HG03039 (cell line): Measurements from ENCODE around the gene SSBP4.

Experiments
- ATAC-seq: cut with Tn5 transposase; IDR thresholded peaks from one replicate; pipeline ENCODE4 v1.9.1; 2021; ENCODE audit warnings: mild to moderate bottlenecking, moderate library complexity; ENCODE audit not compliant: unreplicated experiment

Gene SSBP4

DNA sequence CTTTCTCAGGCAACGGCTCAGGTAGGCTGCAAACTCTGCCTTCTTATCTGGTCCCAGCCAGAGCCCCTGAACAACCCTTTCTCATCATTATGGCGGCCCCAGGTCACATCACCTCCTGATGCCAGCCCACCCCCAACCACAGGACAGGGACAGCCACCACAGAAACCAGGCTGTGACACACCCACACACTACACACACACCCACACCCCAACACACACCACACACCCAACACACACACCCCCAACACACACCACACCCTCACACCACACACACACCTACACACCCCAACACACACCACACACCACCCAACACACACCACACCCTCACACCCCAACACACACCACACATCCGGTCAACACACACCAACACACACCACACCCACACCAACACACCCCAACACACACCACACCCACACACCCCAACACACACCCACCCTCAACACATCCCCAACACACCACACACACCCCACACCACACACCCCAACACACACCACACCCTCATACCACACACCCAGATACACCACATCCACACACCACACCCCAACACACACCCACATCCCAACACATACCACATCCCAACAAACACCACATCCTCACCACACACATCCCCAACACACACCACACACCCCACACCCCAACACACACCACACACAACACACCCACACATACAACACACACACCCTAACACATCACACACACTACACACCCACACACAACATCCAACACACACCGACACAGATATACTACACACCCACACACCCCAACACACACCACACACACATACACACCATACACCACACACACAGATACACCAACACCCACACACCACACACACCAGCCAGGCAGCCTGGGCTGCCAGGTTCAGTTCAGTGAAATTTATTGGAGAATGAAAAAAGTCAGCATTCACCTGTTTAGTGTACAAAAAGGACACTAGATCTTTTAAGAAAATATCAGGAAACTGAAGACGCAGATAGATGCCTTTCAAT, 22.9 kb downstream of the SSBP4 start:
- no peak for ATAC-seq

DNA sequence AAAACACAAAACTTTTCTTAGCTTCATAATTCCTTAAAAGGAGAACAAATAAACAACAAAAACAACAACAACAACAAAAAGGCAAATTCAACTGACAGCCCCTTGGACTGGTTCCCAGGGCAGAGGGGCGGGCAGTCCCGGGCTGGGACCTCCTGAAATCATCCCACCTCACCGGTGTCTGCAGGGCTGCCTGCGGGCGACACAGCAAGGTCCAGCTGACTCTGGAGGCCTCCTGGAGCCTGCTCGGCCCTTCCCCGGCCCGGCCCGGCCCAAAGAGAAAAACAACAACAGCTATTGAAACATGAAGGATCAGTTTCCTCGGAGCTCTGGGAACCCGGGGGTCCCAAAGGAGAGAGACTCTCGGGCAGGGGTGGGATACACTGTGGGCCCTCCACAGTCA, 23.7 kb downstream of the SSBP4 start:
- ATAC-seq, result no peak

GRCh38 chr19:18443406-18443805, 24.2 kb downstream of the SSBP4 start:
- no peak for ATAC-seq

- ATAC-seq, result no peak
Measured at GRCh38 chr19:18443831-18444230, 24.6 kb downstream of the SSBP4 start.

GRCh38 chr19:18444513-18444912, 25.3 kb downstream of the SSBP4 start:
- no peak for ATAC-seq

GRCh38 chr19:18445262-18445948, 26.2 kb downstream of the SSBP4 start:
- ATAC-seq, result no peak

- no peak for ATAC-seq
Measured at GRCh38 chr19:18446145-18446810, 27.1 kb downstream of the SSBP4 start.

DNA sequence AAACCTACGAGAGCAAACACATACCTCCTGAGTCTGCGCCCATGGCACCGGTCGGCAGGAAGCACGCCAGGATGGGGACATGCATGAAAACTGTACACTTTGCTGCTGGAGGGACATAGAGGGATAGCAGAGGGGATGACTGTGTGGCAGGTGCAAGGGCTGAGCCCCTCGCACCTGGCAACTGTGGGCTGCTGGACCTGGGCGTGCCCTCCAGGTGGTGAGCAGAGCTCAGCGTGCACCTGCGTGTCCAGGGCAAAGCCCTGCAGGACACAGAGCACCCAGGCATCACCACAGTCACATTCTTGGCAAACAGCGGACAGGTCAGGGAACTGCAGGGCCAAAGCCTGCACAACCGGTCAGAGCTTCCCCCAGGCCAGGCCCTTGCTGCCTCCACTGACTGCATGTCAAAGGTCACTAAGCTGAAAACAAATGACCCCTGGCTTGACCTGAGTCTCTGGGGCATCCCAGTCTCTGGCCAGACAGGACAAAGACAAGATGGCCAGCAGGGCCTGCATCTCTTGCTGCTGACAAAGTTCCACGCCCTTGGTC, 27.7 kb downstream of the SSBP4 start:
- no peak for ATAC-seq

GRCh38 chr19:18449552-18449951, 30.4 kb downstream of the SSBP4 start:
- no peak for ATAC-seq

GRCh38 chr19:18450021-18450930, 31.1 kb downstream of the SSBP4 start:
- ATAC-seq, result no peak

DNA sequence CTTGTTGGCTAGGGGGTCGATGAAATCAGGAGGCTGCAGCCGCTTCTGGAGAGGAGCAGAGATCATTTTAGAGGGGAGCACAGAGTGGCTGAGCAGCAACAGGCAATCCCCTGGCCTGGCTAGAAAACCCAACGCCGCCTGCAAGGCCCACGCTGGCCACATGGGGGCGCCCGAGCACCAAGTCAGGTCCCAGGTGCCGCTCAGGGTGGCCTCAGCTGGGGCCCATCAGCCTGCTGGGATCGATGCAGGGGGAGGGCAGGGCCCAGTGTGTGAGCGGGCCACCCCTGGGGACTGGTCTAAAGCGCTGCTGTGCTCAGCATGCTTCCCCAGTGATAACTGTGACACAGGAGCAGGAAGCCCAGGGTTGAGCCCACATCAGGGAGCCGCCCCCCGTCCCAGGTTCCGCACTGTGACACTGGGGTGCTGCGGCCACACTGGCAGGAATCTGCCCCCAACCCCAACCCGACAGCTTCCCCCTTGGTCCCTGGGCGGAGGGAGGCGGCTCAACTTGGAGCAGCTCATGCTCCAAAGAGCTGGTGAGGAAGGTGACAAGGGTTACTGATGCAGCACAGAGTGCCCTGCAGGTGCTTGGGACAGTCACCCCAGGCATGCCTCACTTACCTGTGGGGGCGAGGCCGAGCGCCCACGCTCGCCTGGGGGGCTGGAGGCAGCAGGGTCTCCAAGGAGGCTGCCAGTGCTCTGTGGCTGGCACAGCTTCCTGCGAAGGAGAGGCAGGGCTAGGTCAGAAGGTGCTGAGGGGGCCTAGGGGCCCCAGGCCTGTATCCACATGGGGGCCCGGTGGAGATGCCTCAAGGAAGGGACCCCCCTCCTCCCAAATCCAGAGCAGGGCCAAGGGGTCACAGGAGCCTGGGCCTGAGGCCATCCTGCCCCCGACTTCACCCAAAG, 32.0 kb downstream of the SSBP4 start:
- no peak for ATAC-seq

DNA sequence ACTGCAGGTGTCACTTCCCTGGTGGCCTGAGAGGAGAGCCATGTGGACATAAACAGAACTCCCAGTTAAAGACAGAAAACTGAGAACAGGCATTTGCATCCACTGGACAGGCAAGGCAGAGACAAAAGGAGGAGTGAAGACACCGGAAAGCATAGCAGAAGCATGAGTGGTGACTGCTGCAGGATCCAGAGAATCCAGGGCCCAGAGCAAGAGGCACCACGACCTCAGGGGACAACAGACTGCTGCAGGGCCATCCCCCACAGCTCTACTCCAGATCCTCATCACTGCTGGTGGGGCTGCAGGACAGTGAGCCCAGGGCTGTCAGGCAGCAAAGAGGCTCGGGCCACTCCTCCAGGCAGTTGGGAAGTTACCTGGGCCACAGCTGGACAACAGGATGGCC, 33.2 kb downstream of the SSBP4 start:
- no peak for ATAC-seq

DNA sequence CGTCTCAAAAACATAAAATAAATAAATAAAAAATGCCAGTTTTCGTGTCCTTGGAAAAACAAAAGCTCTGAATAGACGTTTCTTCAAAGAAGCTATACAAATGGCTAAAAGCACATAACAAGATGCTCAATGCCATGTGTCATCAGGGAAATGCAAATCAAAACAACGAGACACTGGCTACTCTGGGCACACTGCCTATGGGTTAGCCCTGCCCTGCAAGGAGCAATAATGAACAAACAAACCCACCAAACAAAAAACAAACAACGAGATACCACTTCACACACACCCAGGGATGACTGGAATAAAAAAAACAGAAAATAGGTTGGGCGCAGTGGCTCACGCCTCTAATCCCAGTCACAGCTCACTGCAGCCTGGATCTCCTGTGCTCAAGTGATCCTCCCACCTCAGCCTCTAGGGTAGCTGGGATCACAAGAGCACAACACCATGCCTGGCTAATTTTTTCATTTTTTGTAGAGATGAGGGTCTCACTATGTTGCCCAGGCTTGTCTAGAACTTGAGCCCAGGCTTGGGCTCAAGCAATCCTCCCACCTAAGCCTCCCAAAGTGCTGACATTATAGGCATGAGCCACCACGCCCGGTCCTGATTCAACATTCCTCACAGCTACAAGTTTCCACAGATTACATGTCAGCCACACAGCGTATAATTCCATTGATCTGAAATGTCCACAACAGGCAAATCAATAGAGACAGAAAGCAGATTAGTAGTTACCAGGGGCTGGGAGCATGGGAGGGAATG, 34.2 kb downstream of the SSBP4 start:
- no peak for ATAC-seq

DNA sequence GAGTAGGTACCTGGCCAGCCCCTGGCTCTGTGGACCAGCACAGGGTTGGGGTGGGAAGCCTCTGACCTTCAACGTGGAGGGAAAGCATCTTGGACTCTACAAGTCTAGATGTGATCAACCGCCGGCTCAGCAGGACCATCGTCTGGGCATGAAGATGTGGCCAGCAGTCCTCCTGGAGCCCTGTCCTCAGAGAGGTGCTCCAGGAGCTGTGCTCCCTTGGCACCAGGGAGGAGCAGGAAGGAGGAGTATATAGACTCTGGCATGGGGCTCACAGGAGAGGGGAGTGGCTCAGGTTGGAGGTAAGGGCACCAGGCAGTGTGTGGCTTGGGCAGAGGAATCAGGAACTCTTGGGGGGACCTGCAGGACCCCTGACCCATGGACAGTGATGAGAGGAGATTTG, 37.1 kb downstream of the SSBP4 start:
- ATAC-seq, result no peak

DNA sequence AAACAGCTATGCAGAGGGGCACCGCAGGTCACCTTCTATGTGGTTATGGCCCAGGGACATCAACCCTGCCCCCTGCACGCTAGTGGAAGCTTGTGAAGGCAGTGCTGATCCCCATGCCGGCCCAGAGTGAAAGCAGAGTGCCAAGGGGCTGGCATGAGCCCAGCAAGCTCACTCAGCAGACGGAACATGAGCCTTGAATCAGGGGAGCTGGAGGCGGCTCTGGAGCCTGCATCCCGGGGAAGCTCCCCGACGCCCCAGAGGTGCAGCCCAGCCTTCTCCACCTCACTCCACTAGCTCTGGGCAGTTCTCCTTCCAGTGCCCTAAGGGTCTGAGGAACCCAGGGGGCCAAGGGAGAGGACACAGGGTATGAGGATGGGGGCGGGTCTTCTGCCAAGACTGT, 37.8 kb downstream of the SSBP4 start:
- no peak for ATAC-seq

DNA sequence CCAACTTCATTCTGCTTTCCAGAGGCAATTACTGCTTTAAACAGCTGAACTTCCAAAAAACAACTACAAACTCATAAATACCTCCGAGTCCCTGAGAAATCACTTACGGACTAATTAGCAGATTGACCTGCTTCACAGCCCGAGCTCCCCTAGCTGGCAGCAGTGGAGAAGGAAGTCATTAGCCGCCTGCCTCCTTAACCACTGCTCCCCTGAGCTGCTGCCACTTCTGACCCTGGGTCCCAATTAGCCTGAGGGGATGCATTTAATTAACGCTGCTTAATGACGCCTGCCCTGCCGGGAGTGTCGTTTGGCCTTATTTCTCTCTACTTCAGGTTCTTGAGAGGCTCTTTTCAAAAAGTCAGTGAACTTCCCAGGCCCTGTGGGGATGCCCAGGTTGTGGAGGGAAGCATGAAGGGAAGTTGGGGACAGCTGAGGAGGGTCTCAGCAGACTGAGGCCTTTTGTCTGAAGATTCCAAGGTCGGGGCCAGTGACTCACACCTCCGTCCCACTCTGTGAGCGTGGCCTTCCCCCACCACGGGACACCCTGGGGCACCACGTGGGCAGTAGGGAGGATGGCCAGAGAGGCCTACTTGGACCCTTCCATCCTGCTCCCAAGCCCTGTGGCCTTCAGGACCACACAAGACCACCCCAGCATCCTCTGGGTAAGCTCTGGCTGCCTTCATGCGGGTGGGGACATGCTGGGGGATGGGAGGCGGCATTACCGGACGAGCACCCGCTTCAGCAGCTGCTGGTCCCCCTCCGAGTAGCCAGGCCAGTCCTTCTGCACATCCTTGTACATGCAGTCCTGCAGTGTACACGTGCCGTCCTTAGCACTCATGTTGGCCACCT, 38.5 kb downstream of the SSBP4 start:
- no peak for ATAC-seq

- ATAC-seq, result no peak
Measured at GRCh38 chr19:18460900-18461299, 41.7 kb downstream of the SSBP4 start.

DNA sequence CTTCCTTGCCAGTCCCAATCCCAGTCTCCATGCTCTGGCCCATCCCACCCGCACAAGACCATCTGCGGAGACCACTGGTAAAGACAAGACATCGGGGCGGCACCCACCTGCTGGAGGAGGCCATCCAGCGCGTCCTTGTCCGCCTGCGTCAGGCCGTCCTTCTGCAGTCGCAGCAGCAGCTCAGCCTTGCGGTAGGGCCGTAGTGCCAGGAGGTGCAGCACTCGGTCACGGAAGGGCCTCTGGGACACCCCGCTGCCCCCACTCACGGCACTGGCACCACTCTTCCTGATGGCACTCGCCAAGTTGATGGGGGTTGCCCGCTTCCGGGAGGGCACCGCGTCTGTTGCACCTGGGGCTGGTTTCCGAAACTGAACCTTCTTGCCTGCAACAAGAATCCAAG, 42.3 kb downstream of the SSBP4 start:
- no peak for ATAC-seq
